ENCODE measurements around the gene KCNJ5.

The KCNJ5 gene

GRCh38 chr11:128860571-128861361 lies 30.4 kb upstream of the KCNJ5 start:
- no peak overlapping the region for H3K4me3 Mint-ChIP-seq
- H3K4me1 Mint-ChIP-seq: peaks cover 26% of the 10 kb centered on the region
- H3K27me3 Mint-ChIP-seq: no peaks in the 10 kb centered on the region
- no peak for DNase-seq (ENCODE audit: low spot score in 2 of 2)
- ATAC-seq (ENCODE audit: low read depth): no peak
- H3K9me3 Mint-ChIP-seq: no peaks in the 10 kb centered on the region
- H3K27ac Mint-ChIP-seq: no peak overlapping the region
- H3K36me3 Mint-ChIP-seq: peaks cover 2% of the 10 kb centered on the region

- no peaks in the 10 kb centered on the region for H3K9me3 Mint-ChIP-seq
- peaks cover 21% of the 10 kb centered on the region for H3K4me1 Mint-ChIP-seq
- DNase-seq (ENCODE audit: low spot score in 2 of 2) (no peak), ATAC-seq (ENCODE audit: low read depth) (no peak)
- no peaks in the 10 kb centered on the region for H3K27me3 Mint-ChIP-seq
- no peak overlapping the region for H3K4me3 Mint-ChIP-seq
- H3K36me3 Mint-ChIP-seq: no peaks in the 10 kb centered on the region
- no peak overlapping the region for H3K27ac Mint-ChIP-seq
Observed at GRCh38 chr11:128862406-128862805, 28.8 kb upstream of the KCNJ5 start.

- Mint-ChIP-seq H3K36me3 (no peaks in the 10 kb centered on the region), H3K27ac (no peak overlapping the region), H3K4me1 (peaks cover 19% of the 10 kb centered on the region), H3K4me3 (no peak overlapping the region), H3K27me3 (no peaks in the 10 kb centered on the region), H3K9me3 (no peaks in the 10 kb centered on the region)
- DNase-seq (ENCODE audit: low spot score in 2 of 2): no peak
- no peak for ATAC-seq (ENCODE audit: low read depth)
Observed at GRCh38 chr11:128862908-128863660, 28.1 kb upstream of the KCNJ5 start.

GRCh38 chr11:128865490-128865889 lies 25.7 kb upstream of the KCNJ5 start:
- ATAC-seq (ENCODE audit: low read depth) (no peak), DNase-seq (ENCODE audit: low spot score in 2 of 2) (no peak)
- Mint-ChIP-seq H3K4me3 (no peak overlapping the region), H3K36me3 (no peaks in the 10 kb centered on the region), H3K9me3 (no peaks in the 10 kb centered on the region), H3K27me3 (peaks cover 3% of the 10 kb centered on the region), H3K4me1 (peaks cover 11% of the 10 kb centered on the region), H3K27ac (no peak overlapping the region)

- Mint-ChIP-seq H3K36me3 (no peaks in the 10 kb centered on the region), H3K9me3 (no peaks in the 10 kb centered on the region), H3K27ac (no peak within 1 kb of the TSS), H3K4me1 (peaks cover 11% of the 10 kb centered on the region), H3K27me3 (peaks cover 6% of the 10 kb centered on the region), H3K4me3 (no peak within 1 kb of the TSS)
- ATAC-seq (ENCODE audit: low read depth): no peak
- no peak for DNase-seq (ENCODE audit: low spot score in 2 of 2)
Observed at GRCh38 chr11:128867277-128867676, 23.9 kb upstream of the KCNJ5 start, which contains the start of gene KCNJ1. KCNJ1 (minus strand) TSS chr11:128867296; CDS start chr11:128840243, 27,053 bp downstream.

GRCh38 chr11:128868841-128869671 lies 22.1 kb upstream of the KCNJ5 start:
- no peak for ATAC-seq (ENCODE audit: low read depth)
- Mint-ChIP-seq H3K27ac (no peak overlapping the region), H3K4me3 (no peak overlapping the region), H3K9me3 (no peaks in the 10 kb centered on the region), H3K27me3 (peaks cover 7% of the 10 kb centered on the region), H3K4me1 (peaks cover 2% of the 10 kb centered on the region), H3K36me3 (no peaks in the 10 kb centered on the region)
- DNase-seq (ENCODE audit: low spot score in 2 of 2): no peak

GRCh38 chr11:128871168-128871610 lies 20.0 kb upstream of the KCNJ5 start:
- H3K27ac Mint-ChIP-seq: no peak overlapping the region
- H3K4me1 Mint-ChIP-seq: no peaks in the 10 kb centered on the region
- ATAC-seq (ENCODE audit: low read depth): no peak
- H3K36me3 Mint-ChIP-seq: no peaks in the 10 kb centered on the region
- H3K9me3 Mint-ChIP-seq: no peaks in the 10 kb centered on the region
- no peak overlapping the region for H3K4me3 Mint-ChIP-seq
- DNase-seq (ENCODE audit: low spot score in 2 of 2): no peak
- H3K27me3 Mint-ChIP-seq: peaks cover 9% of the 10 kb centered on the region

GRCh38 chr11:128872094-128872493 lies 19.1 kb upstream of the KCNJ5 start:
- ATAC-seq (ENCODE audit: low read depth) (no peak), DNase-seq (ENCODE audit: low spot score in 2 of 2) (no peak)
- H3K27me3 Mint-ChIP-seq: peaks cover 9% of the 10 kb centered on the region
- H3K9me3 Mint-ChIP-seq: no peaks in the 10 kb centered on the region
- H3K4me1 Mint-ChIP-seq: no peaks in the 10 kb centered on the region
- no peaks in the 10 kb centered on the region for H3K36me3 Mint-ChIP-seq
- no peak overlapping the region for H3K27ac Mint-ChIP-seq
- H3K4me3 Mint-ChIP-seq: no peak overlapping the region

- Mint-ChIP-seq H3K4me3 (no peak overlapping the region), H3K9me3 (no peaks in the 10 kb centered on the region), H3K4me1 (no peaks in the 10 kb centered on the region), H3K36me3 (no peaks in the 10 kb centered on the region), H3K27ac (no peak overlapping the region), H3K27me3 (peaks cover 11% of the 10 kb centered on the region)
- DNase-seq (ENCODE audit: low spot score in 2 of 2) (no peak), ATAC-seq (ENCODE audit: low read depth) (no peak)
Observed at GRCh38 chr11:128872594-128872993, 18.6 kb upstream of the KCNJ5 start.

- peaks cover 22% of the 10 kb centered on the region for H3K27me3 Mint-ChIP-seq
- ATAC-seq (ENCODE audit: low read depth) (no peak), DNase-seq (ENCODE audit: low spot score in 2 of 2) (no peak)
- no peaks in the 10 kb centered on the region for H3K9me3 Mint-ChIP-seq
- H3K36me3 Mint-ChIP-seq: no peaks in the 10 kb centered on the region
- no peaks in the 10 kb centered on the region for H3K4me1 Mint-ChIP-seq
- H3K4me3 Mint-ChIP-seq: no peak overlapping the region
- H3K27ac Mint-ChIP-seq: no peak overlapping the region
Observed at GRCh38 chr11:128874427-128874826, 16.7 kb upstream of the KCNJ5 start.

GRCh38 chr11:128876133-128876650 lies 15.0 kb upstream of the KCNJ5 start:
- DNase-seq (ENCODE audit: low spot score in 2 of 2) (no peak), ATAC-seq (ENCODE audit: low read depth) (no peak)
- no peaks in the 10 kb centered on the region for H3K9me3 Mint-ChIP-seq
- H3K27me3 Mint-ChIP-seq: peaks cover 21% of the 10 kb centered on the region
- H3K4me3 Mint-ChIP-seq: no peak overlapping the region
- H3K4me1 Mint-ChIP-seq: no peaks in the 10 kb centered on the region
- H3K27ac Mint-ChIP-seq: no peak overlapping the region
- H3K36me3 Mint-ChIP-seq: no peaks in the 10 kb centered on the region

GRCh38 chr11:128877726-128878125 lies 13.4 kb upstream of the KCNJ5 start:
- no peak for ATAC-seq (ENCODE audit: low read depth)
- Mint-ChIP-seq H3K4me1 (no peaks in the 10 kb centered on the region), H3K9me3 (no peaks in the 10 kb centered on the region), H3K27me3 (peaks cover 21% of the 10 kb centered on the region), H3K4me3 (no peak overlapping the region), H3K36me3 (no peaks in the 10 kb centered on the region), H3K27ac (no peak overlapping the region)
- DNase-seq (ENCODE audit: low spot score in 2 of 2): no peak

- no peak for ATAC-seq (ENCODE audit: low read depth)
- Mint-ChIP-seq H3K36me3 (no peaks in the 10 kb centered on the region), H3K9me3 (no peaks in the 10 kb centered on the region), H3K27me3 (peaks cover 26% of the 10 kb centered on the region), H3K27ac (no peak overlapping the region), H3K4me3 (no peak overlapping the region), H3K4me1 (no peaks in the 10 kb centered on the region)
- DNase-seq (ENCODE audit: low spot score in 2 of 2): no peak
Observed at GRCh38 chr11:128878455-128878854, 12.7 kb upstream of the KCNJ5 start.

GRCh38 chr11:128879817-128880216 lies 11.3 kb upstream of the KCNJ5 start:
- Mint-ChIP-seq H3K4me3 (no peak overlapping the region), H3K27me3 (peaks cover 27% of the 10 kb centered on the region), H3K9me3 (no peaks in the 10 kb centered on the region), H3K27ac (no peak overlapping the region), H3K4me1 (peaks cover 2% of the 10 kb centered on the region), H3K36me3 (no peaks in the 10 kb centered on the region)
- ATAC-seq (ENCODE audit: low read depth): no peak
- DNase-seq (ENCODE audit: low spot score in 2 of 2): no peak

All from memory B cell (primary cell).